B cell (primary cell): ENCODE data around the gene PAPLN. TPM values are rescaled to one million over a fixed set of nuclear protein-coding genes. Genes with fewer than 3 reads are reported as not detected.

Experiments
- ATAC-seq: fragments of 200-7000 bp; cut with Tn5 transposase; one replicate; pipeline ENCODE4 v1.10.0; 2021; ENCODE audit warnings: low read depth, mild to moderate bottlenecking, moderate number of reproducible peaks, moderate library complexity
- CTCF ChIA-PET: fragments of 350-600 bp; sonication (Branson Sonifier 250); formaldehyde crosslinking; loops from one replicate; lab custom pipeline; 2021; ENCODE audit warnings: antibody characterized with exemption, inconsistent platforms; lab: Charles Lee
- POLR2A ChIA-PET: fragments of 350-600 bp; sonication (Branson Sonifier 250); formaldehyde crosslinking; loops from one replicate; lab custom pipeline; 2021; ENCODE audit warnings: antibody characterized with exemption; lab: Charles Lee
- DNase-seq: peaks from one replicate; pipeline ENCODE4 v3.0.0; 2013
- H2AFZ ChIP-seq: 2 replicates; pipeline ENCODE4 v1.6.1; 2012; ENCODE audit warnings: mild to moderate bottlenecking, low read depth, low read length; ENCODE audit not compliant: insufficient read depth, poor library complexity, severe bottlenecking
- H3K27ac ChIP-seq, 2 donors: 1 replicate in 1 of 2; 2 replicates in 1 of 2; pipeline ENCODE4 v1.5.1; 2012 to 2013; ENCODE audit warnings: low read length in 2 of 2, mild to moderate bottlenecking in 2 of 2, moderate library complexity in 1 of 2
- H3K27me3 ChIP-seq, 4 experiments: fragments of 200-600 bp in 1 of 4; sonication (generic) in 1 of 4; replicated peaks in 1 of 4; 1 replicate in 2 of 4; 2 replicates in 2 of 4; pipeline versions ENCODE4 v1.6.1 to v1.7.0; 2013 to 2016; ENCODE audit warnings: low read length in 3 of 4, mild to moderate bottlenecking in 2 of 4, mixed read lengths in 1 of 4, moderate library complexity in 1 of 4; ENCODE audit not compliant: insufficient read depth in 4 of 4, control insufficient read depth in 3 of 4; ENCODE audit errors: control extremely low read depth in 1 of 4
- H3K36me3 ChIP-seq, 2 experiments: replicated peaks in 1 of 2; 1 replicate in 1 of 2; 2 replicates in 1 of 2; pipeline versions ENCODE4 v1.6.1 to v1.7.1; 2013; ENCODE audit warnings: low read length in 1 of 2; ENCODE audit not compliant: insufficient read depth in 2 of 2, control insufficient read depth in 1 of 2; ENCODE audit errors: control extremely low read depth in 1 of 2, extremely low read depth in 1 of 2
- H3K4me1 ChIP-seq, 2 donors: fragments of 200-600 bp in 1 of 2; sonication (generic) in 1 of 2; 1 replicate in 1 of 2; 2 replicates in 1 of 2; pipeline versions ENCODE4 v1.5.1 to v1.6.1; 2013 to 2017; ENCODE audit warnings: low read length in 2 of 2; ENCODE audit not compliant: control insufficient read depth in 2 of 2, insufficient read depth in 2 of 2
- H3K4me2 ChIP-seq: replicated peaks from 2 replicates; pipeline ENCODE3; 2012; ENCODE audit warnings: mild to moderate bottlenecking, low read depth, low read length; ENCODE audit not compliant: poor library complexity, severe bottlenecking
- H3K4me3 ChIP-seq, 5 experiments: fragments of 200-600 bp in 1 of 5; sonication (generic) in 1 of 5; 1 replicate in 3 of 5; 2 replicates in 2 of 5; pipeline versions ENCODE4 v1.5.1 to v1.7.0; 2011 to 2016; ENCODE audit warnings: low read length in 4 of 5, mild to moderate bottlenecking in 4 of 5, low read depth in 2 of 5, control low read depth in 1 of 5, moderate library complexity in 1 of 5; ENCODE audit not compliant: insufficient read depth in 1 of 5; ENCODE audit errors: control extremely low read depth in 1 of 5, extremely low read depth in 1 of 5
- H3K79me2 ChIP-seq: fragments of 200-600 bp; sonication (generic); one replicate; pipeline ENCODE4 v1.6.0; 2016; ENCODE audit warnings: low read length; ENCODE audit not compliant: control insufficient read depth, insufficient read depth
- H3K9ac ChIP-seq: fragments of 200-600 bp; sonication (generic); 2 replicates; pipeline ENCODE4 v1.6.1; 2017; ENCODE audit warnings: mild to moderate bottlenecking, low read length, moderate library complexity
- H3K9me3 ChIP-seq, 3 donors: one replicate each; pipeline versions ENCODE4 v1.6.1 to v1.7.1; 2013; ENCODE audit warnings: low read length in 2 of 3; ENCODE audit not compliant: control insufficient read depth in 2 of 3, insufficient read depth in 1 of 3; ENCODE audit errors: control extremely low read depth in 1 of 3
- H4K20me1 ChIP-seq: 2 replicates; pipeline ENCODE4 v1.6.0; 2012; ENCODE audit warnings: mild to moderate bottlenecking, low read length; ENCODE audit not compliant: insufficient read depth, control insufficient read depth, poor library complexity, severe bottlenecking
- H3K27ac Mint-ChIP-seq: one replicate; pipeline ENCODE4 v1.8.0; 2021; ENCODE audit warnings: mixed read lengths
- H3K27me3 Mint-ChIP-seq: one replicate; pipeline ENCODE4 v1.8.0; 2021; ENCODE audit warnings: mixed read lengths
- H3K4me1 Mint-ChIP-seq: one replicate; pipeline ENCODE4 v1.8.0; 2021; ENCODE audit warnings: mixed read lengths
- H3K4me3 Mint-ChIP-seq: one replicate; pipeline ENCODE4 v1.8.0; 2021; ENCODE audit warnings: mixed read lengths
- H3K9me3 Mint-ChIP-seq: one replicate; pipeline ENCODE4 v1.8.0; 2022; ENCODE audit warnings: mixed read lengths; ENCODE audit not compliant: insufficient read depth
- CTCF ChIP-seq: fragments of 200-600 bp; IDR thresholded peaks from one replicate; pipeline ENCODE4 v1.8.0; 2022; ENCODE audit warnings: antibody characterized with exemption, mild to moderate bottlenecking
- EZH2 ChIP-seq: IDR thresholded peaks from 2 replicates; pipeline ENCODE4 v1.6.1; 2012; ENCODE audit warnings: borderline replicate concordance, low read depth, mild to moderate bottlenecking, moderate library complexity, low read length; ENCODE audit not compliant: insufficient read depth, poor library complexity, severe bottlenecking
- WGBS: methylation state at CpG from one replicate; pipeline ENCODE4 v1.1.5; 2013; ENCODE audit warnings: missing lambda C conversion rate; ENCODE audit not compliant: insufficient coverage; 5-methylcytosine and 5-hydroxymethylcytosine counted together
- intact Hi-C: fragments of 100-400 bp; cut with micrococcal nuclease; formaldehyde crosslinking; loops from one replicate; pipeline ENCODE4 v1.10.0; 2022
- polyA plus RNA-seq: library from polyadenylated mRNA; depleted of rRNA; stranded (reverse); fragments of >200 nt; gene quantifications from 2 replicates; pipeline ENCODE4 v1.2.3, GENCODE V29; 2012
- total RNA-seq, 2 donors: library from RNA; stranded (reverse); fragments of 120-200 nt in 1 of 2; gene quantifications; 1 replicate in 1 of 2; 2 replicates in 1 of 2; pipeline versions ENCODE4 v1.2.3 to v1.2.4, GENCODE V29; 2013 to 2022

Gene PAPLN
- total and polyA plus RNA-seq, 2 donors (not counting 1 experiment from before 2014, with no cell fraction given), result 0.69 to 1.5 TPM

- peak overlapping the region; percentile 87 for H3K4me3 Mint-ChIP-seq
- peak overlapping the region in 1 of 5 experiments; percentile 51 for H3K4me3 ChIP-seq
- H3K9ac ChIP-seq, result peak overlapping the region; percentile 51
- no peak overlapping the region for H3K27ac ChIP-seq
- no peaks in the 10 kb centered on the region for H3K79me2 ChIP-seq
- POLR2A ChIA-PET, result no interaction called here
- H3K4me1 Mint-ChIP-seq, result peaks cover 46% of the 10 kb centered on the region
- ATAC-seq, result no peak
- peaks cover 0 to 15% (median 0%) of the 10 kb centered on the region in 3 donors for H3K9me3 ChIP-seq
- intact Hi-C loops, result no loop called here
- no peak for DNase-seq
- peaks cover 58% of the 10 kb centered on the region for H3K27me3 Mint-ChIP-seq
- H4K20me1 ChIP-seq, result peaks cover 5% of the 10 kb centered on the region
- peak overlapping the region; percentile 82 for H3K4me2 ChIP-seq
- H3K36me3 ChIP-seq, result no peaks in the 10 kb centered on the region
- peaks cover 0 to 88% (median 30%) of the 10 kb centered on the region in 4 experiments for H3K27me3 ChIP-seq
- TF ChIP-seq CTCF, result peak; percentile 22
- no peak for TF ChIP-seq EZH2
- no peak overlapping the region for H3K27ac Mint-ChIP-seq
- H3K4me1 ChIP-seq, result peaks cover 51 to 54% of the 10 kb centered on the region in 2 donors
- CTCF ChIA-PET, result no interaction called here
- 17% methylated on average over 6 of the region's 7 CpGs for WGBS
- H3K9me3 Mint-ChIP-seq, result no peaks in the 10 kb centered on the region
- H2AFZ ChIP-seq, result peak overlapping the region; percentile 52
These were observed 521 bp upstream of the PAPLN start for GRCh38 chr14:73236752-73237218.

GRCh38 chr14:73237786-73238423 lies 599 bp downstream of the PAPLN start:
- Mint-ChIP-seq H3K9me3 (no peaks in the 10 kb centered on the region), H3K4me1 (peaks cover 56% of the 10 kb centered on the region), H3K27me3 (peaks cover 63% of the 10 kb centered on the region), H3K4me3 (peak overlapping the region; percentile 87), H3K27ac (no peak overlapping the region)
- H3K79me2 ChIP-seq, result no peaks in the 10 kb centered on the region
- H3K9me3 ChIP-seq, result peaks cover 0 to 15% (median 0%) of the 10 kb centered on the region in 3 donors
- ATAC-seq (no peak), DNase-seq (peak; percentile 37)
- H3K27ac ChIP-seq, result no peak overlapping the region
- CTCF ChIA-PET, result interaction anchor here (1.1 to 2.6 kb wide), 2 partner anchors 34 to 234 kb away, joined by 3 to 6 read pairs; no protein-coding TSS in a partner anchor
- no peak for TF ChIP-seq CTCF
- peak; percentile 71 for TF ChIP-seq EZH2
- H3K4me2 ChIP-seq, result peak overlapping the region; percentile 82
- peaks cover 5% of the 10 kb centered on the region for H4K20me1 ChIP-seq
- peak overlapping the region; percentile 52 for H2AFZ ChIP-seq
- POLR2A ChIA-PET, result no interaction called here
- no peaks in the 10 kb centered on the region for H3K36me3 ChIP-seq
- H3K9ac ChIP-seq, result peak overlapping the region; percentile 51
- H3K27me3 ChIP-seq, result peaks cover 0 to 90% (median 34%) of the 10 kb centered on the region in 4 experiments
- 3% methylated on average over 73 of the region's 73 CpGs for WGBS
- intact Hi-C loops, result no loop called here
- H3K4me3 ChIP-seq, result peak overlapping the region in 4 of 5 experiments; percentile 19 to 51 (median 38)
- H3K4me1 ChIP-seq, result peaks cover 61 to 65% of the 10 kb centered on the region in 2 donors
